ENCODE results near the gene PSD2.
A peak's percentile ranks its signal among the peaks of the same experiment; 100 is the strongest.

PSD2 gene

DNA sequence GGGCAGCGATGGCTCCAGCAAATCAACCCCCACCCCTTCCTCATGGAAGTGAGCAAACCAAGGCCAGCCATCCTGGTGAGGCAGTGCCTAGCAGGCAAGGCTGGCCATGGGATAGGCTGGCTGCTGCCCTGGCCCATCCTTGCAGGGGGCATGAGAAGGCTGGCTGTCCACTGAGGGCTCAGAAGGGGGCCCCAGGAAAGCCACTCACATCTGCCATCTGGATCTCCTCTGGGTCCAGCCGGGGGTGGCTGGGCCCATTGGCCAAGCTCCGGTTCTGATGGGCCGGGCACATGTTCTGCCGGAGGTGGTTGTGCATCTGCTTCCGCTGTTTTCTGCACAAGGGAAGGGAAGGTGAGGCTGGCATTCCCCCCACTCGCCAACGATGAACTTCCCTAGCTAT is 57.1 kb downstream of the PSD2 start:
- Histone ChIP-seq H3K27me3 (ENCODE audit: control insufficient read depth, insufficient read depth, low read length) (peaks cover 2% of the 10 kb centered on the region), H3K4me1 (ENCODE audit: control insufficient read depth, insufficient read depth, low read length) (no peaks in the 10 kb centered on the region), H3K9ac (ENCODE audit: low read length) (no peak overlapping the region), H3K4me3 (ENCODE audit: low read length) (no peak overlapping the region), H3K27ac (ENCODE audit: low read depth, low read length) (no peak overlapping the region), H3K36me3 (ENCODE audit: control insufficient read depth, insufficient read depth, low read length) (no peaks in the 10 kb centered on the region)

DNA sequence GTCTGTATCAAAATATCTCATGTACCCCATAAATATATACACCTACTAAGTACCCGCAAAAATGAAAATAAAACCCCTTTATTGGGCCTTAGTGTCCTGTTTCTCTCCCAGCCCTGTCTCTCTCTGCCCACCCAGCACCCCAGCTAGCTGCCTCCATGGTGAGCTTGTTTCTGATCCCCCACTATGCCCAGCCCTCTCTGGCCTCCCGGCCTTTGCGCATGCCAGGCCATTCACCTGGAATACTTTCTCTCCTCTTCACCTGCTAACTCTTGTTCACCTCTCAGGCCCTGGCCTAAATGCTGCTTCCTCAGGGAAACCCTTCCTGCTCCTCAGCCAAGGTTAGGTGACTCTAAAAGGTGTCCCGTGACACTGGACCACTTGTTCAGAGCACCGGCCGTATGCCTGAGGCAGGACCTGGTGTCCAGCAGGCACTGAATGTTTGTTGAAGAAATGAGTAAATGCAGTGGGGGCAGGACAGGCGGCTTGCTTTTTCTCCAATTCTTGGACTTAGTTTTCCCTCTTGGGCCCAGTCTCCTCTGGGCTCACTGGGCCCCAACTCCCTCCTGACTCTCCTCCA is 58.5 kb downstream of the PSD2 start:
- Histone ChIP-seq H3K27ac (ENCODE audit: low read depth, low read length) (no peak overlapping the region), H3K36me3 (ENCODE audit: control insufficient read depth, insufficient read depth, low read length) (no peaks in the 10 kb centered on the region), H3K4me3 (ENCODE audit: low read length) (no peak overlapping the region), H3K4me1 (ENCODE audit: control insufficient read depth, insufficient read depth, low read length) (no peaks in the 10 kb centered on the region), H3K9ac (ENCODE audit: low read length) (no peak overlapping the region), H3K27me3 (ENCODE audit: control insufficient read depth, insufficient read depth, low read length) (no peaks in the 10 kb centered on the region)

DNA sequence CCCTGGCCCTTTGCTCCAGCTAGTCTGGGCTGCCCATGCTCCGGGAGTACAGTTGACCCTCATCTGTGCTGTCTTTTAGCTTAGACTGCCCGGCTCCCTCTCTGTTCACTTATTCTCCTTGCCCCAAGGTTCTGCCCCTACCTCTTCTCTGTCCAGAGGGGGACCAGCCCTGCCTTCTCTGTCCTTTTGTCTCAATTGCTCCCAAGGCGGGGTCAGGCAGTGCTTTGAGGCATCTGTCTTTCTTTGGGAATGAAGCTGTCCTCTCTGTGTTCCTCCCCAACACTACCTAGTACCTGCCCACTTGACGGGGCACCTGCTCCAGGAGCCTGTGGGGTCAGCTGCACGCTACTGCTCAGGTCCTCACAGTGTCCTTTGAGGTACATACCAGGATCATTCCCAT is 59.3 kb downstream of the PSD2 start:
- H3K36me3 ChIP-seq (ENCODE audit: control insufficient read depth, insufficient read depth, low read length), result no peaks in the 10 kb centered on the region
- no peak overlapping the region for H3K4me3 ChIP-seq (ENCODE audit: low read length)
- H3K27me3 ChIP-seq (ENCODE audit: control insufficient read depth, insufficient read depth, low read length), result no peaks in the 10 kb centered on the region
- H3K9ac ChIP-seq (ENCODE audit: low read length), result no peak overlapping the region
- no peaks in the 10 kb centered on the region for H3K4me1 ChIP-seq (ENCODE audit: control insufficient read depth, insufficient read depth, low read length)
- no peak overlapping the region for H3K27ac ChIP-seq (ENCODE audit: low read depth, low read length)

DNA sequence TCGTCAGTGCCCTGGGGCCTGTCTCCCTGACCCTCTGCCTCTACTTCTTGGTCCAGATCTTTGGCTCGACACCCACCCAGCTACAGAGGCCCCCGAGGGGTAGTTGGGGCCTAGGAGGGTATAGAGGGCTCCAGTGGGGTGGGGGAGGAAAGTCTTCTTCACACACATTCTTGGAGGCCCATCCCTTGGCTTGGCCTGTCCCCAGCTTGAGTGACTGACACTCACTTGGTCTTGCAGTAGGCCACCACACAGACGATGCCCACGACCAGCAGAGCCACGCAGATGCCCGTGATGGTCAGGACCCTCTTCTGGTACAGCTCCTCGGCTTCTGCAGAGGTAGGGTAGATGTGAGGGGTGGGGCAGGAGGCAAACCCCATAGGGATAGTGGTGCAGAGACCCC is 59.8 kb downstream of the PSD2 start:
- H3K9ac ChIP-seq (ENCODE audit: low read length), result no peak overlapping the region
- H3K27ac ChIP-seq (ENCODE audit: low read depth, low read length), result no peak overlapping the region
- no peaks in the 10 kb centered on the region for H3K27me3 ChIP-seq (ENCODE audit: control insufficient read depth, insufficient read depth, low read length)
- no peaks in the 10 kb centered on the region for H3K36me3 ChIP-seq (ENCODE audit: control insufficient read depth, insufficient read depth, low read length)
- H3K4me3 ChIP-seq (ENCODE audit: low read length), result no peak overlapping the region
- no peaks in the 10 kb centered on the region for H3K4me1 ChIP-seq (ENCODE audit: control insufficient read depth, insufficient read depth, low read length)

DNA sequence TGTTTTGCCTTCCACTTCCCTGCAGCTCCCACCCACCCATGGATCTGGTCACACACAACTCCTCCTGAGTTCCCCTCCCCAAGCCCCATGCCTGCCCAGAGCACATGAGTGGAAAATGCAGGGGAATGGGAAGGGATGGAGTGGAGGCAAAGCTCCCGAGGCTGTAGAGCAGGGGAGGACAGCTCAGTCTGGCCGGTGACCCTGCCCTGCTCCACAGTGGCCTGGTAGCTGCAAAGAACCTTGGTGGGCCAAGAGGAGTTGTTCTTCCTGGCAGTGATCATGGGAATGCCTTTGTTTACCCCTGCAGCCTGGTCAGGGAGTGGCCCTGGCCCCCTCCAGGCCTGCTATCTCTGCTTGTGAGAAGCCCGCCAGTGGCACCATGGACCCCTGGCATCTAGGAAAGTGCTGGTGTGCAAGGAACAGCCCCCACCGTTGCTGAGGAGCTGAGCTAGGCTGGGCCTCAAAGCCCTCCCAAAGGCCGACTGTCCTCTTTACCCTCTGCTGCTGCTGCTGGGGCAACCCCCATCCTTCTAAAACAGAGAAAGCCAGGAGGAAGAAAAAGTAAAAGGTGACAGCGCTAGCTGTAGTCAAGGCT is 60.4 kb downstream of the PSD2 start:
- Histone ChIP-seq H3K4me1 (ENCODE audit: control insufficient read depth, insufficient read depth, low read length) (no peaks in the 10 kb centered on the region), H3K27ac (ENCODE audit: low read depth, low read length) (no peak overlapping the region), H3K4me3 (ENCODE audit: low read length) (no peak overlapping the region), H3K36me3 (ENCODE audit: control insufficient read depth, insufficient read depth, low read length) (no peaks in the 10 kb centered on the region), H3K27me3 (ENCODE audit: control insufficient read depth, insufficient read depth, low read length) (no peaks in the 10 kb centered on the region), H3K9ac (ENCODE audit: low read length) (no peak overlapping the region)

DNA sequence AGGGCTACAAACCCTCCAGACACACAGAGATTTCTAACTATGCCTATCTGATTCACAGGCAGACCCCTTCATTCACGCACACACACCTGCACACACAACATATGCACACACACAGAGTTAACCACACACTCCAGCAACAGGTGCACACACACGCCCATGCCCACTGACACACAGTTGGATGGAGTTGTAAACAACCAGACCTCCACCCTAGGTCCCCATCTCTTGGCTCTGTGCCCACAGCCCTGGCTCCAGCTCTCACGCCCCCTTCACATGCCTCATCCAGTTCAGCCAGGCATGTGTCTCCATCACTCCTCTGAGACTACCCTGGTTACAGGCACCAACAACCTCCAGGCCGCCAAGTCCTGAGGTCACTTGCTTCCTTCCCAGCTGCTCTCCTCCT is 61.1 kb downstream of the PSD2 start:
- no peak overlapping the region for H3K27ac ChIP-seq (ENCODE audit: low read depth, low read length)
- H3K36me3 ChIP-seq (ENCODE audit: control insufficient read depth, insufficient read depth, low read length), result no peaks in the 10 kb centered on the region
- H3K9ac ChIP-seq (ENCODE audit: low read length), result no peak overlapping the region
- no peaks in the 10 kb centered on the region for H3K27me3 ChIP-seq (ENCODE audit: control insufficient read depth, insufficient read depth, low read length)
- H3K4me1 ChIP-seq (ENCODE audit: control insufficient read depth, insufficient read depth, low read length), result no peaks in the 10 kb centered on the region
- H3K4me3 ChIP-seq (ENCODE audit: low read length), result no peak overlapping the region

DNA sequence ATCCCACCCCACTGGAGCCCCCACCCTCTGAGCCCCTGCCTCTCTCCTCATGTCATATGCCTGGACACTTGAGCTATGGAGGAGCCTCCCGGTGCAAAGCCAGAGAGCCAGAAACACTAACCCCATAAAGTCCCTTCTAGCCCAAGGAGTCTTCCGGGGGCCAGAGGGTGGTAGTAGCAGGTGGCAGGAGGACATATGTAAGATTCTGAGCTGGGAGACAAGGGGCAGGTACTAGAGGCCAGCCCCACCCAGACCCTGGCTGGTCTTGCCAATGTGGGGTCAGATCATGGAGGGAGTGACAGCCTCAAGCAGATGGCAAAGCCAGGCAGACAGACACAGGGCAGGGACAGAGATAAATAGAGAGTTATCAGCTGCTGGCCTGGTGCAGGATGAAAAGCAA is 63.4 kb downstream of the PSD2 start:
- H3K4me1 ChIP-seq (ENCODE audit: control insufficient read depth, insufficient read depth, low read length), result peaks cover 7% of the 10 kb centered on the region
- no peaks in the 10 kb centered on the region for H3K36me3 ChIP-seq (ENCODE audit: control insufficient read depth, insufficient read depth, low read length)

DNA sequence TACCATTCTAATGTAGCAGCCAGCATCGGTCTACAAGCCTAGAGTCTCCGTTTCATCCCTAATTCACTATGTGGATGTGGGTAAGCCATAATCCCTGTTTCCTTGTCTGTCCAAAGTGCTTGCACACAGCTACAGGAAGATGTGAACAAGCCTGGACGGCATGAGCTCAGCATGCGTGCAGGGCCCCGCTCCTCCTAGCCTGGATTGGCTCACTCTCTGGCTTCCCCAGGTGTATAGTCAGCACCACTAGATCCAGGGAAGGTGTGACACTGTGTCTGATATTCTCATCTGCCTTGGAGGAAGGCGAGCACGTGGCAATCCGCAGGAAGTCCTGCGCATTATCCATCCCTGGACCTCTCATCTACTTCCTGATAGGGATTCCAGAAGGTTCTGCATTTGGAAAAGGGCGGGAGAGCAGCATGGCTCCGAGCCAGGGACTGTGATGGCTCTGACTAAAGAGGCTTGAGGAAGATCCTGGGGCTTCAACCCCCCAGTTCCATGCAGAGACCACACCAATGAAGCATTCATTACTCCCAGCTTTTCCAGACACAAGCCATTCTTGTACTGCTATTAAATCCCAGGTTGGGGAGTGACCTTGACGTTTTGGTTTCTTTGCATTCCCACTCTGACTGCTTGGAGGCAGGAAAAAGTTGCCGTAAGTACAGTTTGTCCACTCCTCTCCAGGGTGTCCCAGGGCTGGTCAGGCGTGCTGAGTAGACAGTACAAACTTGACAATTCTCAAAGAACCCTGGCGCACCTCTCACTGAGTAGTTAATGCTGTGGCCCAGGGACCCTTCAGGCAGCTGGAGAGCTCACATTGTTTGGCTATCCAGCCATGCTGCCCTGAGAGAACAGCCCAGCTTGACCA is 65.6 kb downstream of the PSD2 start:
- Histone ChIP-seq H3K27ac (ENCODE audit: low read depth, low read length) (no peak overlapping the region), H3K4me3 (ENCODE audit: low read length) (no peak overlapping the region), H3K4me1 (ENCODE audit: control insufficient read depth, insufficient read depth, low read length) (peaks cover 7% of the 10 kb centered on the region), H3K27me3 (ENCODE audit: control insufficient read depth, insufficient read depth, low read length) (no peaks in the 10 kb centered on the region), H3K36me3 (ENCODE audit: control insufficient read depth, insufficient read depth, low read length) (no peaks in the 10 kb centered on the region), H3K9ac (ENCODE audit: low read length) (no peak overlapping the region)

More for the DNA sequence above, 63.4 kb downstream of the PSD2 start:
- H3K27me3 ChIP-seq (ENCODE audit: control insufficient read depth, insufficient read depth, low read length), result no peaks in the 10 kb centered on the region
- no peak overlapping the region for H3K9ac ChIP-seq (ENCODE audit: low read length)
- no peak overlapping the region for H3K27ac ChIP-seq (ENCODE audit: low read depth, low read length)
- no peak overlapping the region for H3K4me3 ChIP-seq (ENCODE audit: low read length)

DNA sequence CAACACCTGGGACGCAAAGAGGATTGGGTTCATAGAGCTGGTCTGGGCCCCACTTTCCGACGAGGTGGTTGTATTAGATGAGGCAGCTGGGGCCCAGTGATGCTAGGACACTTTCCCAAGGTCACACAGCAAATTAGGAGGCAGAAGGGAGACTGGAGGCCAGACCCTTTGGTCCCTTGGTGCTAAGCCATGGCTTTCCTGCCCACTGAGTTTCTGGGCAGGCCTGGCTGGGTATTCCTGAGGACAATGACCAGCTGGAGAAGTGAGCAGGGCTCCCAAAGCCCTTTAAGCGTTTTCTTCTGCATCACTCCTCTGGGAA is 66.2 kb downstream of the PSD2 start:
- H3K36me3 ChIP-seq (ENCODE audit: control insufficient read depth, insufficient read depth, low read length), result no peaks in the 10 kb centered on the region
- H3K9ac ChIP-seq (ENCODE audit: low read length), result no peak overlapping the region
- no peak overlapping the region for H3K27ac ChIP-seq (ENCODE audit: low read depth, low read length)
- no peak overlapping the region for H3K4me3 ChIP-seq (ENCODE audit: low read length)
- H3K27me3 ChIP-seq (ENCODE audit: control insufficient read depth, insufficient read depth, low read length), result no peaks in the 10 kb centered on the region
- H3K4me1 ChIP-seq (ENCODE audit: control insufficient read depth, insufficient read depth, low read length), result peaks cover 7% of the 10 kb centered on the region

DNA sequence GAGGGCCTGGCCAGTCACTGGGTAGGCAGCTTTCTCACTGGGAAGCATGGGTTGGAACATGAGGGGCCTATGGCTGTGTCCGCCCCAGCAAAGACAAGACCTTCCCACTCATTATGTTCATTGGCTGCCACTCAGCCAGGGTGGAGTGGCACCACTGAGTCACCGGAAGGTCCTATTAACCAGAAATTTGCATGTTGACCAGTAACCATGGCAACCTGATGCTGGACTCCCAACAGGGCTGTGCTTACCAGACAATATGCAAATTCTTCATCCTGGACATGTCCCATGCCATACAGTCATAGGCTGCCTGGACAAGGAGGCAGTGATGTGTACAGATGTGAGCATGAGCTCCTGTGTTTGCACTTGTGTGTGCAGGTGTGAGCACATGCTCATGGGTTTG is 66.7 kb downstream of the PSD2 start:
- H3K27ac ChIP-seq (ENCODE audit: low read depth, low read length), result no peak overlapping the region
- H3K4me3 ChIP-seq (ENCODE audit: low read length), result no peak overlapping the region
- no peaks in the 10 kb centered on the region for H3K36me3 ChIP-seq (ENCODE audit: control insufficient read depth, insufficient read depth, low read length)
- peaks cover 7% of the 10 kb centered on the region for H3K4me1 ChIP-seq (ENCODE audit: control insufficient read depth, insufficient read depth, low read length)
- no peak overlapping the region for H3K9ac ChIP-seq (ENCODE audit: low read length)
- H3K27me3 ChIP-seq (ENCODE audit: control insufficient read depth, insufficient read depth, low read length), result no peaks in the 10 kb centered on the region

DNA sequence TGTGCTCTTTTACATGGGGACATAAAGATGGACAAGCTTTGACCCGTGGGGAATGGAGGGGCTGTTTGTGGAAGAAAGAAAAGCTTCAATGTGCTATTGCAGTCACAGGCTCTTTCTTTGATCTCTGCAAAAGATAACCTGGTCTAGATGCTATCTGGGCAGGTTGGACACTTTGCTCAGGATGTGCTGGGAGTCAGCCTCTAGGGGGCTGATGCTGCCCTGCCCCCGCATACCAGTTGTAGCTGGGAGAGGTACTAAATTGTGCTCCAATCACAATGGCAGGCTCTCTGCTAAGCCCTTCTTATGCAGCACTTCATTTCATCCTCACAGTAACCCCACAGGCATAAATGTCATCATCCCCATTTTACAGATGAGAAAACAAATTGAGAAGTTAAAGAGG is 67.2 kb downstream of the PSD2 start:
- no peaks in the 10 kb centered on the region for H3K27me3 ChIP-seq (ENCODE audit: control insufficient read depth, insufficient read depth, low read length)
- no peak overlapping the region for H3K9ac ChIP-seq (ENCODE audit: low read length)
- H3K36me3 ChIP-seq (ENCODE audit: control insufficient read depth, insufficient read depth, low read length), result no peaks in the 10 kb centered on the region
- H3K4me3 ChIP-seq (ENCODE audit: low read length), result no peak overlapping the region
- peaks cover 7% of the 10 kb centered on the region for H3K4me1 ChIP-seq (ENCODE audit: control insufficient read depth, insufficient read depth, low read length)
- H3K27ac ChIP-seq (ENCODE audit: low read depth, low read length), result no peak overlapping the region

DNA sequence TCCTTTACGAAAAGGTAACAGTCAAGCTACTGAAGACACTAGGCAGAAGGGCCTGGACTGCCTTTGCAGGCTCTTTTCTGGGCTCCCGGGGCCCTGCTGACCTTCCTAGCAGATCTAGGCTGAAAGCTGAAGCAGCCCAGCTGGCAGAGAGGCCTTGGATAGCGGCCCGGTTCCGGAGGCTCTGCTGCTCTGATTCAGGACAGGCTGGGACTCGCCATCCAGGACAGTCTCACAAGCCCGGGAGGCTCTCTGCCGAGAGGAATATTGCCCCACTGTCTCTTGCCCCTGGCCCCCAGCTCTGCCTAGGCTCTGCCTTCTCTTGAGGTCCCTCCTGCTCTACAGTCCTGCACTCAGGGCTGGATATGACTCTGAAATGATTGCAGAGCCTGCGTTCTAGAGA is 67.8 kb downstream of the PSD2 start:
- no peaks in the 10 kb centered on the region for H3K36me3 ChIP-seq (ENCODE audit: control insufficient read depth, insufficient read depth, low read length)
- peaks cover 7% of the 10 kb centered on the region for H3K4me1 ChIP-seq (ENCODE audit: control insufficient read depth, insufficient read depth, low read length)
- H3K27me3 ChIP-seq (ENCODE audit: control insufficient read depth, insufficient read depth, low read length), result no peaks in the 10 kb centered on the region
- peak overlapping the region; percentile 37 for H3K27ac ChIP-seq (ENCODE audit: low read depth, low read length)
- H3K4me3 ChIP-seq (ENCODE audit: low read length), result no peak overlapping the region
- H3K9ac ChIP-seq (ENCODE audit: low read length), result no peak overlapping the region

Data from rectal smooth muscle tissue (tissue), 1 donor.